KOPT-K1 (cell line): Measurements from ENCODE around the gene MAT1A.

Source experiments
- H3K27ac ChIP-seq: fragments of 200-600 bp; sonication (generic); 2 replicates; pipeline ENCODE4 v1.5.1; 2016; ENCODE audit warnings: antibody characterized with exemption, mild to moderate bottlenecking, low read depth, low read length; ENCODE audit not compliant: poor library complexity, severe bottlenecking
- H3K36me3 ChIP-seq: fragments of 200-600 bp; sonication (generic); 2 replicates; pipeline ENCODE4 v1.5.1; 2017; ENCODE audit warnings: antibody characterized with exemption, mild to moderate bottlenecking, low read length, moderate library complexity; ENCODE audit not compliant: insufficient read depth
- H3K9me3 ChIP-seq: fragments of 200-600 bp; sonication (generic); 2 replicates; pipeline ENCODE4 v1.5.1; 2017; ENCODE audit warnings: antibody characterized with exemption, low read length, mild to moderate bottlenecking; ENCODE audit not compliant: insufficient read depth, poor library complexity, severe bottlenecking

MAT1A gene

DNA sequence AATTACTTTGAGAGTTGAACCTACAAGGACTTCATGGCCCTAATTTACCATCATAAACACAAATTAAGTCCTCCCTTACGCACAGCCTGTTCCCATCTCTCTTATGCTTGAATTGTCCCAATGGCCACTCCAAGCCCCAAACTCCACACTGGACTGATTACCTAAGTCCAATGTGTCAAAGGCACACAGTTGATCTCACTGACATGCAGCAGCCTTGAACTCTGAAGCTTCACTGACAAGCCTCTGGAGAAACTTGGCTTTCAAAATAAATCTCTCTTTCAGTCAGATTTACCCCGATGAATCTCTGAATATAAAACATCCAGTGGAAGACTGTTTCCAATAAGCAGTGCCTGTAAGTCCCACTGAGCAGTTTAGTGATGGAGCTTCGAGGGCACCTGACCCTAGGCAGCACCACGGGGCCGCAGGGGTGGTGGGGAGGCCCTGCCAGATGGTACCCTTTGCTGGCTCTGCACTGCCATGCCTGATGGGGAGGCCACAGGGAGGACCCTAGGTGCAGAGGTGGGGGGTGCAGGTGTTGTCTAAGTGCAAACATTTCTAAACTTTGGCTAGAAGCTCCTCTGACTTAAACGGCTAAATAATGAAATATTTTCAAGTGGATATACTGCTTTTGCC lies 3.3 kb upstream of the MAT1A start:
- Histone ChIP-seq H3K27ac (no peak overlapping the region), H3K36me3 (no peaks in the 10 kb centered on the region), H3K9me3 (no peaks in the 10 kb centered on the region)

GRCh38 chr10:80290474-80291220 lies 1.2 kb upstream of the MAT1A start:
- no peak overlapping the region for H3K27ac ChIP-seq

DNA sequence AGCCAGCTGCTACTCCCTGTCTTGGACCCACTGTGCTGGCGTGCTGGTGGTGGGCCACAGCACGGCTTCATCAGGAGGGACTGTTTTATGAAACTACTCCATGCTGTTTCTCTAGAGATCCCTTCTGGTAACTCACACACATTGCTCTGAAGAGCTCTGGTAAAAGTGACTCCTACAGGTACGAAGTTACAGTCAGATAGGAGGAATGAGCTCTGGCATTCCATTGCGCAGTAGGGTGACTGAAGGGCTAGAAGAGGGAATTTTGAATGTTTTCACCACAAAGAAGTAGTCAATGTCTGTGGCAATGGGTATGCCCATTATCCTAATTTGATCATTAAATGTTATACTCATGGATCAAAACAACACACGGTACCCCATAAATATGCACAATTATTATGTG lies 609 bp downstream of the MAT1A start:
- H3K27ac ChIP-seq: no peak overlapping the region
- H3K9me3 ChIP-seq: no peaks in the 10 kb centered on the region
- H3K36me3 ChIP-seq: no peaks in the 10 kb centered on the region

More at GRCh38 chr10:80290474-80291220, 1.2 kb upstream of the MAT1A start:
- no peaks in the 10 kb centered on the region for H3K36me3 ChIP-seq
- H3K9me3 ChIP-seq: no peaks in the 10 kb centered on the region

DNA sequence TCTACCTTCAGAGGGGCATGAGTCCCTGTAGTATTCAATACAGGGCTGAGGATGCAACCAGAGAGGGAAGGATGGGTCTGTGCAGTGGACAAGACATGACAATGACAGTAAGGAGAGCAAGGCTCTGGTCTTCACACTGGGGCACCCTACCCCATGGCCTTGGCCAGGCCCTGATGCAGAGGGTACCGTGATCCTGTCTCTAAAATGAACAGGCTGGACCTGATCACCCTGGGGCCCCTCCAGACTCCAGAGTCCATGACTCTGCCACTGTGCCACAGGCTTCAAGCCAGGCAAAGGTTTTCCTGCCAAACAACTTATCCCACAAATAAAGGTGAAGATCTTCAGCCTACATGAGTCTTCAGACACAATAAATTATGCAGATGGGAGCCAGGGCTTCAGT lies 4.9 kb downstream of the MAT1A start:
- Histone ChIP-seq H3K27ac (no peak overlapping the region), H3K36me3 (no peaks in the 10 kb centered on the region), H3K9me3 (no peaks in the 10 kb centered on the region)

- Histone ChIP-seq H3K9me3 (no peaks in the 10 kb centered on the region), H3K36me3 (no peaks in the 10 kb centered on the region), H3K27ac (no peak overlapping the region)
Observed at GRCh38 chr10:80283536-80284199, 5.8 kb downstream of the MAT1A start.

- H3K36me3 ChIP-seq: no peaks in the 10 kb centered on the region
- H3K27ac ChIP-seq: no peak overlapping the region
- no peaks in the 10 kb centered on the region for H3K9me3 ChIP-seq
Observed at GRCh38 chr10:80283119-80283518, 6.3 kb downstream of the MAT1A start.

- no peaks in the 10 kb centered on the region for H3K36me3 ChIP-seq
- H3K27ac ChIP-seq: no peak overlapping the region
- H3K9me3 ChIP-seq: no peaks in the 10 kb centered on the region
Observed at GRCh38 chr10:80281784-80282765, 7.4 kb downstream of the MAT1A start.

DNA sequence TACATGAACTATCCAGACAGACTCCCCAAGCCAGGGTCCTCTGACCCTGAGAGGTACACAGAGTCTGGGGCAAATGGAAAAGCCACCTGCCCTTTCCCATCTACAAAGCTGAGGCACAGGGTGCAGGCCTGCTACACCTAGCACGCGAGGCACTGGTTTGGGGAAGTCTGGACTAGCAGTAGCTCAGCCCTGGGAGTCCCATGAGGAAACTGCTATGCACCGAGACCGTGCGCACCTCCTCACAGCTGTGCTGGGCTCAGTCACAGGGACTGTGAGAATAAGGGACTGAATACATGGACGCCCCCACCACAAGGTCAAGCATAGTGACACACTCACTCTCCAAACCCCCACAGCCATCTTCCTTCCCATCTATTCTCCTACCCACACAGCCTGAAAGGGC lies 8.2 kb downstream of the MAT1A start:
- H3K9me3 ChIP-seq: no peaks in the 10 kb centered on the region
- no peaks in the 10 kb centered on the region for H3K36me3 ChIP-seq
- no peak overlapping the region for H3K27ac ChIP-seq

GRCh38 chr10:80280071-80280800 lies 9.2 kb downstream of the MAT1A start:
- no peaks in the 10 kb centered on the region for H3K36me3 ChIP-seq
- no peaks in the 10 kb centered on the region for H3K9me3 ChIP-seq
- no peak overlapping the region for H3K27ac ChIP-seq

GRCh38 chr10:80279146-80279545 lies 10.3 kb downstream of the MAT1A start:
- Histone ChIP-seq H3K27ac (no peak overlapping the region), H3K36me3 (no peaks in the 10 kb centered on the region), H3K9me3 (no peaks in the 10 kb centered on the region)

- Histone ChIP-seq H3K36me3 (no peaks in the 10 kb centered on the region), H3K9me3 (no peaks in the 10 kb centered on the region), H3K27ac (no peak overlapping the region)
Observed at GRCh38 chr10:80278480-80278879, 11.0 kb downstream of the MAT1A start.

GRCh38 chr10:80277567-80278250 lies 11.7 kb downstream of the MAT1A start:
- Histone ChIP-seq H3K36me3 (no peaks in the 10 kb centered on the region), H3K27ac (no peak overlapping the region), H3K9me3 (no peaks in the 10 kb centered on the region)

DNA sequence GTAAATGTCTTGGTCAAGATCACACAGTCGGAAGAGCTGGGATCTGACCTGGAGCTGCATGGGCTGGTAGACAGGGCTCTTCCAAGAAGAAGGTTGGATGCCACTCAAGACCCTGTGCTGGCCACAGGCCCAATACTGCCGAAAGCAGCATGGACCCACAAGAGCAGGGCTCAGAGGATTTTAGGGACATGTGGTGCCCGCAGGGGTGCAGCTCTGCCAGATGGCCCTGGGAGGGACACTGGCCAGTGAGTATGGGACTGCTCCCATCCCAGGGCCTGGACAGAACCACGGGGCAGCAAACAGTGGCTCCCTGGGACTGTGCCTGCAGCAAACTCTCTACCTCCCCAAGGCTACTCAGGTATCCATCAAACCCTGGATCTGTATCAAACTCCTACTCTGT lies 12.4 kb downstream of the MAT1A start:
- Histone ChIP-seq H3K27ac (no peak overlapping the region), H3K36me3 (no peaks in the 10 kb centered on the region), H3K9me3 (no peaks in the 10 kb centered on the region)

- Histone ChIP-seq H3K9me3 (no peaks in the 10 kb centered on the region), H3K36me3 (no peaks in the 10 kb centered on the region), H3K27ac (no peak overlapping the region)
Observed at GRCh38 chr10:80276335-80276734, 13.1 kb downstream of the MAT1A start.
